CD4-positive, alpha-beta memory T cell (primary cell): ENCODE results near the gene YTHDF1. TPM values are rescaled to one million over a fixed set of nuclear protein-coding genes. Genes with fewer than 3 reads are reported as not detected.

Source experiments
- CTCF ChIA-PET: fragments of 350-600 bp; sonication (Branson Sonifier 250); formaldehyde crosslinking; loops from one replicate; lab custom pipeline; 2021; ENCODE audit warnings: inconsistent platforms; ENCODE audit not compliant: partially characterized antibody; lab: Charles Lee
- POLR2A ChIA-PET: fragments of 350-600 bp; sonication (Branson Sonifier 250); formaldehyde crosslinking; loops from one replicate; lab custom pipeline; 2021; ENCODE audit not compliant: partially characterized antibody; lab: Charles Lee
- DNase-seq, 5 donors: peaks; one replicate each; pipeline versions ENCODE4 v3.0.0 to v3.0.0-alpha.2; 2020 to 2022; ENCODE audit warnings: mixed read lengths in 1 of 5
- H3K27ac ChIP-seq: one replicate; pipeline ENCODE4 v1.7.0; 2013; ENCODE audit warnings: low read depth, low read length
- H3K27me3 ChIP-seq: 2 replicates; pipeline ENCODE4 v1.7.0; 2013; ENCODE audit warnings: mild to moderate bottlenecking, low read length, moderate library complexity; ENCODE audit not compliant: insufficient read depth
- H3K36me3 ChIP-seq: 2 replicates; pipeline ENCODE4 v1.7.0; 2013; ENCODE audit warnings: mild to moderate bottlenecking, low read length, moderate library complexity; ENCODE audit not compliant: insufficient read depth
- H3K4me1 ChIP-seq: 2 replicates; pipeline ENCODE4 v1.7.0; 2013; ENCODE audit warnings: mild to moderate bottlenecking, low read length, moderate library complexity; ENCODE audit not compliant: insufficient read depth
- H3K4me3 ChIP-seq, 2 donors: one replicate each; pipeline ENCODE4 v1.7.0; 2013; ENCODE audit warnings: low read length in 2 of 2, mild to moderate bottlenecking in 1 of 2
- H3K9me3 ChIP-seq, 2 donors: one replicate each; pipeline ENCODE4 v1.7.0; 2013; ENCODE audit warnings: low read length in 2 of 2, control low read depth in 1 of 2; ENCODE audit not compliant: control insufficient read depth in 1 of 2
- H3K27ac Mint-ChIP-seq, 7 donors: one replicate each; pipeline ENCODE4 v1.8.0; 2020 to 2021; ENCODE audit warnings: mixed read lengths in 7 of 7, mild to moderate bottlenecking in 6 of 7, inconsistent platforms in 3 of 7, moderate library complexity in 3 of 7
- H3K27me3 Mint-ChIP-seq, 2 donors: one replicate each; pipeline ENCODE4 v1.8.0; 2020 to 2021; ENCODE audit warnings: mixed read lengths in 2 of 2
- H3K36me3 Mint-ChIP-seq, 2 donors: one replicate each; pipeline ENCODE4 v1.8.0; 2020 to 2021; ENCODE audit warnings: mixed read lengths in 2 of 2, inconsistent platforms in 1 of 2, mild to moderate bottlenecking in 1 of 2
- H3K4me1 Mint-ChIP-seq, 4 donors: one replicate each; pipeline ENCODE4 v1.8.0; 2020 to 2021; ENCODE audit warnings: mixed read lengths in 4 of 4, mild to moderate bottlenecking in 1 of 4
- H3K4me3 Mint-ChIP-seq, 8 donors: one replicate each; pipeline ENCODE4 v1.8.0; 2020 to 2021; ENCODE audit warnings: mixed read lengths in 8 of 8, mild to moderate bottlenecking in 7 of 8, moderate library complexity in 6 of 8, inconsistent platforms in 3 of 8
- H3K9me3 Mint-ChIP-seq, 8 donors: one replicate each; pipeline ENCODE4 v1.8.0; 2020 to 2021; ENCODE audit warnings: mixed read lengths in 8 of 8, mild to moderate bottlenecking in 5 of 8, inconsistent platforms in 3 of 8, moderate library complexity in 1 of 8
- intact Hi-C: fragments of 100-400 bp; cut with micrococcal nuclease; formaldehyde crosslinking; loops from one replicate; pipeline ENCODE4 v1.15.1; 2023
- polyA plus RNA-seq, 2 donors: library from polyadenylated mRNA; unstranded; fragments of 300-500 nt; fragmentation: Illumina TruSeq; gene quantifications; one replicate each; pipeline ENCODE4 v1.2.3, GENCODE V29; 2021
- total RNA-seq, 2 experiments: library from RNA; stranded (reverse); gene quantifications; one replicate each; pipeline ENCODE4 v1.2.3, GENCODE V29; 2021

YTHDF1 gene
- total and polyA plus RNA-seq, 4 experiments from 2014 or later: 21.1 to 48.1 (median 45.4) TPM

- peaks cover 0 to 11% (median 0%) of the 10 kb centered on the region in 4 donors for H3K4me1 Mint-ChIP-seq
- H3K9me3 Mint-ChIP-seq: no peaks in the 10 kb centered on the region
- intact Hi-C loops: no loop called here
- peaks cover 4 to 10% of the 10 kb centered on the region in 2 donors for H3K27me3 Mint-ChIP-seq
- Histone ChIP-seq H3K4me3 (no peak overlapping the region), H3K9me3 (no peaks in the 10 kb centered on the region), H3K4me1 (no peaks in the 10 kb centered on the region), H3K27me3 (no peaks in the 10 kb centered on the region), H3K36me3 (no peaks in the 10 kb centered on the region), H3K27ac (no peak overlapping the region)
- H3K4me3 Mint-ChIP-seq: no peak overlapping the region
- H3K36me3 Mint-ChIP-seq: no peaks in the 10 kb centered on the region
- ChIA-PET CTCF (no interaction called here), POLR2A (no interaction called here)
- DNase-seq: no peak
- H3K27ac Mint-ChIP-seq: no peak overlapping the region
Observed at GRCh38 chr20:63240004-63240403, 24.1 kb upstream of the YTHDF1 start.

- ChIA-PET POLR2A (no interaction called here), CTCF (interaction anchor here (0.6 kb wide), 1 partner anchor 979 kb away, joined by 3 read pairs; no protein-coding TSS in a partner anchor)
- H3K4me1 ChIP-seq: no peaks in the 10 kb centered on the region
- H3K36me3 ChIP-seq: no peaks in the 10 kb centered on the region
- H3K4me3 ChIP-seq: no peak overlapping the region
- H3K9me3 ChIP-seq: no peaks in the 10 kb centered on the region
- Mint-ChIP-seq H3K4me1 (peaks cover 0 to 14% (median 0%) of the 10 kb centered on the region in 4 donors), H3K27ac (no peak overlapping the region), H3K4me3 (no peak overlapping the region), H3K36me3 (no peaks in the 10 kb centered on the region), H3K27me3 (peaks cover 4 to 10% of the 10 kb centered on the region in 2 donors), H3K9me3 (no peaks in the 10 kb centered on the region)
- no peak for DNase-seq
- H3K27me3 ChIP-seq: no peaks in the 10 kb centered on the region
- intact Hi-C loops: no loop called here
- H3K27ac ChIP-seq: no peak overlapping the region
Observed at GRCh38 chr20:63239431-63239830, 23.5 kb upstream of the YTHDF1 start.

DNA sequence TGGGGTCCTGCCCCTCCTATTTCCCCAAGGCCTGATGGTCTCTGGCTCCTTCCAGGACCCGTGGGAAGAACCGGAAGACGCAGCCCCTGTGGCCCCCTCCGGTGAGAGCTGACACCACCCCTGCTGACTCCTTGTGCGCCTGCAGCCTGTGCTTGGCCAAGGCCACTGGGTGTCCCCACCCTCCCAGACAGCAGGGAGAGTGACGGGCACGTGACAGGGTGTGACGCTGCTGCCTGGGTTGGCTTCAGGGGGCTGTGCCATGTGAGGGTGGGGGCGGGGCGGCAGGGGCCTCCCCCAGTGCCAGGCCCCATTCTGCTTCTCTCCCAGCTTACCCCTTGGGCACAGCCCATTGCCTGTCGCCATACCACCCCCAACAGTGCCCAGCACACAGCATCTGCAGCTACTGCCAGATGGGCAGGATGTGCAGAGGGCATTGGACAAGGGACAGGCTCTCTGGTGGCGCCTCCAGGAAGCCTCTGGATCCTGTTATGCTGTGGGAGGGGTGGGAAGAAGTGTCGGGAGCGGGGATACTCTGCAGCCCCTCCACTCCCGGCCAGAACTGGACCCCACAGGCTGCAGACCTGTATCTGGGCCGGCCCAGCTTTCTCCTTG lies 22.7 kb upstream of the YTHDF1 start:
- Histone ChIP-seq H3K4me1 (no peaks in the 10 kb centered on the region), H3K27me3 (no peaks in the 10 kb centered on the region), H3K4me3 (no peak overlapping the region), H3K36me3 (no peaks in the 10 kb centered on the region), H3K27ac (no peak overlapping the region), H3K9me3 (no peaks in the 10 kb centered on the region)
- no peak overlapping the region for H3K4me3 Mint-ChIP-seq
- no peaks in the 10 kb centered on the region for H3K36me3 Mint-ChIP-seq
- no peaks in the 10 kb centered on the region for H3K9me3 Mint-ChIP-seq
- H3K27me3 Mint-ChIP-seq: peaks cover 3 to 7% of the 10 kb centered on the region in 2 donors
- DNase-seq: no peak
- CTCF ChIA-PET: interaction anchor here (0.6 kb wide), 1 partner anchor 978 kb away, joined by 3 read pairs; no protein-coding TSS in a partner anchor
- H3K27ac Mint-ChIP-seq: no peak overlapping the region
- peaks cover 0 to 14% (median 0%) of the 10 kb centered on the region in 4 donors for H3K4me1 Mint-ChIP-seq
- POLR2A ChIA-PET: no interaction called here
- intact Hi-C loops: no loop called here

DNA sequence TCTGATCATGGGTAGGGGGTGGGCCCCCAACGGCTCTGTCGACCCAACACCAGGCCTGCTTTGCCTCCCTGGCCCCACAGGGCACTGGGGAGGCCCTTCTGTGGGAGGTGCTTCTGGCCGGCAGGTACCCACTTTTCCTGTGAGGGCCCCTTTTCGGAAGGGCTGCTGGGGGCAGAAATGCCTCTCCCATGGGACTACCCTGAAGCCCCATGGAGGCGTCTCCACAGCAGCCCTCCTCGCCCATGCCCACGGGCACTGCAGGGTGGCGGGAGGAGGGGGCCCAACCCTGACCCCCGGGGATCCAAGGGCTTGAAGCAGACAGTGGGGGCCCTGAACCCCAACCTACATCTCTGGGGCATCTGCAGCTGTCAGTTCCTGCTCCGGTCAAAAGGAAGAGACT lies 22.1 kb upstream of the YTHDF1 start:
- no peak for DNase-seq
- H3K27ac ChIP-seq: no peak overlapping the region
- H3K36me3 Mint-ChIP-seq: no peaks in the 10 kb centered on the region
- ChIA-PET CTCF (interaction anchor here (6.1 kb wide), 1 partner anchor 14 kb away, joined by 33 read pairs; no protein-coding TSS in a partner anchor), POLR2A (no interaction called here)
- H3K4me1 ChIP-seq: no peaks in the 10 kb centered on the region
- no peaks in the 10 kb centered on the region for H3K9me3 Mint-ChIP-seq
- no peaks in the 10 kb centered on the region for H3K27me3 ChIP-seq
- H3K4me1 Mint-ChIP-seq: peaks cover 0 to 14% (median 0%) of the 10 kb centered on the region in 4 donors
- no peak overlapping the region for H3K4me3 Mint-ChIP-seq
- no peaks in the 10 kb centered on the region for H3K36me3 ChIP-seq
- peaks cover 3 to 7% of the 10 kb centered on the region in 2 donors for H3K27me3 Mint-ChIP-seq
- intact Hi-C loops: no loop called here
- no peak overlapping the region for H3K4me3 ChIP-seq
- no peak overlapping the region for H3K27ac Mint-ChIP-seq
- no peaks in the 10 kb centered on the region for H3K9me3 ChIP-seq

DNA sequence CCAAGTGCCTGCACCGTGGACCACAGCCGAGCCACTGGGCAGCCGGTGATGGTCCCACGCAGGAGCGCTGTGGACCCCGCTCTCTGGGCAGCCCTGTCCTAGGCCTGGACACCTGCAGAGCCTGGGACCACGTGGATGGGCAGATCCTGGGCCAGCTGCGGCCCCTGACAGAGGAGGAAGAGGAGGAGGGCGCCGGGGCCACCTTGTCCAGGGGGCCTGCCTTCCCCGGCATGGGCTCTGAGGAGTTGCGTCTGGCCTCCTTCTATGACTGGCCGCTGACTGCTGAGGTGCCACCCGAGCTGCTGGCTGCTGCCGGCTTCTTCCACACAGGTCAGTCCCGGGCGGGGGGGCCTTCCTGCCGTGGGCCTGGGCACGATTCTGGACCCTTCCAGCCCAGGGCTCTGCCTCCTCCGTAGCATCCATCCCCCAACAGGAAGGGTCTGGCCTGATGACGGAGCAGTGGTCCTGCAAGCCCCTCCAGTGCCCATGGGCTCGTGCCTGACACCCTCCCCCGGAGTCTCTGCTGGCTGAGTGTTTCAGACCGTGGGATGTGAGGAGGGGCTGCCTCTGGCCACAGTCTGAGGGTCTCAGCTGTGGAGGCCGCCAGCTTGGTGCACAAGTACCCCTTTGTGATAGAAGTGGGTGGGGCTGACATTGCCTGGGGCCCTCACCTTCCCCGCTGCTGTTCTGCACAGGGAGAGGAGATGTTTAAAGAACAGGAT lies 20.3 kb upstream of the YTHDF1 start:
- H3K4me1 ChIP-seq: no peaks in the 10 kb centered on the region
- intact Hi-C loops: no loop called here
- ChIA-PET CTCF (interaction anchor here (6.1 kb wide), 1 partner anchor 12 kb away, joined by 33 read pairs; no protein-coding TSS in a partner anchor), POLR2A (no interaction called here)
- H3K27me3 Mint-ChIP-seq: peaks cover 7 to 15% of the 10 kb centered on the region in 2 donors
- no peaks in the 10 kb centered on the region for H3K36me3 ChIP-seq
- H3K4me3 ChIP-seq: no peak overlapping the region
- H3K27me3 ChIP-seq: no peaks in the 10 kb centered on the region
- H3K27ac ChIP-seq: no peak overlapping the region
- DNase-seq: peak in 1 of 5 donors; percentile 19
- H3K27ac Mint-ChIP-seq: no peak overlapping the region
- no peak overlapping the region for H3K4me3 Mint-ChIP-seq
- peaks cover 0 to 19% (median 0%) of the 10 kb centered on the region in 4 donors for H3K4me1 Mint-ChIP-seq
- H3K9me3 Mint-ChIP-seq: no peaks in the 10 kb centered on the region
- no peaks in the 10 kb centered on the region for H3K36me3 Mint-ChIP-seq
- no peaks in the 10 kb centered on the region for H3K9me3 ChIP-seq

- Mint-ChIP-seq H3K36me3 (no peaks in the 10 kb centered on the region), H3K4me3 (peak within 1 kb of the TSS in 1 of 8 donors; percentile 41), H3K9me3 (no peaks in the 10 kb centered on the region), H3K27ac (peak within 1 kb of the TSS in 1 of 7 donors; percentile 62), H3K27me3 (peaks cover 7 to 21% of the 10 kb centered on the region in 2 donors), H3K4me1 (peaks cover 0 to 19% (median 0%) of the 10 kb centered on the region in 4 donors)
- DNase-seq: peak in 1 of 5 donors; percentile 28
- no peaks in the 10 kb centered on the region for H3K36me3 ChIP-seq
- intact Hi-C loops: no loop called here
- H3K27ac ChIP-seq: no peak within 1 kb of the TSS
- H3K4me1 ChIP-seq: no peaks in the 10 kb centered on the region
- CTCF ChIA-PET: interaction anchor here (6.1 kb wide), 1 partner anchor 11 kb away, joined by 33 read pairs; no protein-coding TSS in a partner anchor
- no peak within 1 kb of the TSS for H3K4me3 ChIP-seq
- H3K9me3 ChIP-seq: no peaks in the 10 kb centered on the region
- POLR2A ChIA-PET: no interaction called here
- peaks cover 4% of the 10 kb centered on the region for H3K27me3 ChIP-seq
Observed at GRCh38 chr20:63235399-63235983, 19.6 kb upstream of the YTHDF1 start, which contains the start of gene BIRC7. TSS of gene BIRC7 (plus strand) at chr20:63235905. CDS start at chr20:63236097, 192 bp downstream.
